ENCODE results near the gene UTP15.

The UTP15 gene

GRCh38 chr5:73625944-73626811 lies 60.6 kb downstream of the UTP15 start, which contains the start of gene ARHGEF28:
Gene ARHGEF28, plus strand, starts transcription at chr5:73626196. Its CDS starts 58,656 bp downstream, at chr5:73684852.
- H3K27me3 Mint-ChIP-seq (ENCODE audit: low read depth) = peaks cover 59% of the 10 kb centered on the region
- H3K27ac Mint-ChIP-seq = peak within 1 kb of the TSS in 1 of 3 experiments; percentile 61
- no peak for TF ChIP-seq CTCF (IDR thresholded peaks at IDR 0.05; ENCODE audit: unreplicated experiment in 3 of 3)
- peak within 1 kb of the TSS; percentile 79 to 86 (median 85) for H3K4me3 Mint-ChIP-seq
- H3K4me1 Mint-ChIP-seq = peaks cover 4% of the 10 kb centered on the region
- no peaks in the 10 kb centered on the region for H3K9me3 Mint-ChIP-seq
- H3K36me3 Mint-ChIP-seq (ENCODE audit: low read depth) = no peaks in the 10 kb centered on the region

GRCh38 chr5:73626814-73627313 lies 61.3 kb downstream of the UTP15 start:
- Mint-ChIP-seq H3K27me3 (ENCODE audit: low read depth) (peaks cover 62% of the 10 kb centered on the region), H3K9me3 (no peaks in the 10 kb centered on the region), H3K36me3 (ENCODE audit: low read depth) (no peaks in the 10 kb centered on the region), H3K27ac (no peak overlapping the region), H3K4me1 (peaks cover 4% of the 10 kb centered on the region), H3K4me3 (peak overlapping the region; percentile 56 to 77 (median 69))
- TF ChIP-seq CTCF (IDR thresholded peaks at IDR 0.05; ENCODE audit: unreplicated experiment in 3 of 3) = no peak

GRCh38 chr5:73629456-73629855 lies 63.9 kb downstream of the UTP15 start:
- Mint-ChIP-seq H3K4me3 (no peak overlapping the region), H3K9me3 (no peaks in the 10 kb centered on the region), H3K36me3 (ENCODE audit: low read depth) (no peaks in the 10 kb centered on the region), H3K4me1 (peaks cover 4% of the 10 kb centered on the region), H3K27me3 (ENCODE audit: low read depth) (peaks cover 58% of the 10 kb centered on the region), H3K27ac (no peak overlapping the region)
- no peak for TF ChIP-seq CTCF (IDR thresholded peaks at IDR 0.05; ENCODE audit: unreplicated experiment in 3 of 3)

- Mint-ChIP-seq H3K27ac (no peak overlapping the region), H3K4me3 (no peak overlapping the region), H3K36me3 (ENCODE audit: low read depth) (no peaks in the 10 kb centered on the region), H3K4me1 (no peaks in the 10 kb centered on the region), H3K27me3 (ENCODE audit: low read depth) (peaks cover 53% of the 10 kb centered on the region), H3K9me3 (no peaks in the 10 kb centered on the region)
- TF ChIP-seq CTCF (IDR thresholded peaks at IDR 0.05; ENCODE audit: unreplicated experiment in 3 of 3) = no peak
Measured at GRCh38 chr5:73630765-73631164, 65.2 kb downstream of the UTP15 start.

GRCh38 chr5:73631500-73631899 lies 66.0 kb downstream of the UTP15 start:
- Mint-ChIP-seq H3K9me3 (no peaks in the 10 kb centered on the region), H3K4me3 (no peak overlapping the region), H3K4me1 (no peaks in the 10 kb centered on the region), H3K36me3 (ENCODE audit: low read depth) (no peaks in the 10 kb centered on the region), H3K27ac (no peak overlapping the region), H3K27me3 (ENCODE audit: low read depth) (peaks cover 52% of the 10 kb centered on the region)
- no peak for TF ChIP-seq CTCF (IDR thresholded peaks at IDR 0.05; ENCODE audit: unreplicated experiment in 3 of 3)

Measured in nephron (organoid).